OCI-M2 (cell line): ENCODE data around the gene SLC23A2.

Experiments
- DNase-seq: peaks from one replicate; lab custom pipeline; 2025; ENCODE audit not compliant: unreplicated experiment; lab: John Stamatoyannopoulos, UW

Gene SLC23A2

GRCh38 chr20:4966826-4967751 lies 34.2 kb downstream of the SLC23A2 start:
- no peak for DNase-seq

DNA sequence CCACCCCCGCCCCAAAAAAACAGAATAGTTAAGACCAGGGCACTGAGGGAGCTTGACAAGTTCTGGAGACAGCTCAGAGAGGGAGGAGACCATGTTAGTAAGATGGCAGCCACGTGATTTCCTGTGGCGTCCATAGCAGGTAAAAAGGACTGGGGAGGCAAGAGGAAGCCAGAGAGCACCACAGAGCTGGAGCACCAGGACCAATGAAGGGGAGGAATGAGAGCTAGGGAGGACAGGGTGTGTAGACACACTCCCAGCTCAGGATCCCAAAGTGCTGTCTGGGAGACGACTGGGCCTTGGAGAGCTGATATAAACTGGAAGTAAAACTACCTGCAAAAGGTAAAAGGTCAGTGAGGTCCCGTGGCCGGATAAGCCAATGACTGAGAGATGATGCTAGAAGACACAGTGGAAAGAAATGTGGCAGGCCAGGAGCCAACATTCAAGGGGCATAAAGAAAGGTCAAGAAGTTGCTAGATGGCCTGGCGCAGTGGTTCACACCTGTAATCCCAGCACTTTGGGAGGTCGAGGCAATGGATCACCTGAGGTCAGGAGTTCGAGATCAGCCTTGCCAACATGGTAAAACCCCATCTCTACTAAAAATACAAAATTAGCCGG lies 39.0 kb downstream of the SLC23A2 start:
- DNase-seq = no peak

- DNase-seq = no peak
Measured at GRCh38 chr20:4961746-4962145, 39.6 kb downstream of the SLC23A2 start.

- DNase-seq = no peak
Measured at GRCh38 chr20:4959592-4959991, 41.7 kb downstream of the SLC23A2 start.

DNA sequence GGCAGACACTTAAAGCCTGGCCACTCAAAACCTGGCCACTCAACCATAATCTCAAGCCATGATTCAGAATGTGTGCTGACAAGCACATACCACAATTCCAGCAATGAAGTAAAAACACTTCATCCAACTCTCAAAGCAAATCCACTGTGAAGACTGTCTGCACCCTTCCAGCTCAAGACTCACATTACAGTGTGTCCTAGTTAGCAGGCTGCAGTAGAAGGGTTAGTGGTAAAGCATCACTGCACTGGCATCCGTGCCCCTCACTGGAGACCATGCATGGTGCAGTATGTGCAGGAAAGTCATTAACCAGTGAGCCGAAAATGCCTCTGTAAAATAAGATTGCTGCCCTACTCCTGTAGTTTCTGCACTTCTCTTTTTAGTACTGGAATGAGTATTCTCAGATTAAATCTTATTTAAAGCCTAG lies 43.4 kb downstream of the SLC23A2 start:
- no peak for DNase-seq

GRCh38 chr20:4957187-4957586 lies 44.1 kb downstream of the SLC23A2 start:
- DNase-seq = no peak

DNA sequence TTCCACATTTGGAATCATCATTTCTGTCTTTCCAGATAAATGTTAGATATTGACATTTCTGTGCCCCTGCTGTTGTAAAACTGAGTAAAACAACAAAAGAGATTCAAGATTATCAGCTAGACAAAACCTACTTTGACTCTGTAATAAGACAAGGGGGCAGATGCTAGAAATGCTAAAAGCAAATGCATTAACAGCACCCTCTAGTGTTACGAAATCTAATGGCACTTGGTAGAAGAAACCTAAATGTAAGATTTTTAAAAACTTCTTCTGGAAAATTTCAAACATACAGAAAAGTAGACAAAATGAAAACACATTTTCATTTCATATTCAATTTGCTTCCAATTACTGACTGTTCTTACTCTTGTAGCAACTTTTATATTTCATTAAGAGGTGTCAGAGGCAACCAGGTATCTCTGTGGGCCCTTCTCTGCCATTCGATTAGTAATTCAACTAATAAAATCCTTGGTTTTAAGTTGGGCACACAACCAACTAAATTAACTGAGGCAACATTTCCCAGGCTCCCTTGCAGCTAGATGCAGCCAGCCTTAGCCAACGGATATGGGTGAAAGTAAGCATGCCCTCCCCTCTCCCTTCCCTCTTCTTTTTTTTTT lies 45.0 kb downstream of the SLC23A2 start:
- DNase-seq = peak; percentile 24

GRCh38 chr20:4953881-4954280 lies 47.4 kb downstream of the SLC23A2 start:
- DNase-seq = no peak

- DNase-seq = no peak
Measured at GRCh38 chr20:4952229-4952628, 49.1 kb downstream of the SLC23A2 start.

DNA sequence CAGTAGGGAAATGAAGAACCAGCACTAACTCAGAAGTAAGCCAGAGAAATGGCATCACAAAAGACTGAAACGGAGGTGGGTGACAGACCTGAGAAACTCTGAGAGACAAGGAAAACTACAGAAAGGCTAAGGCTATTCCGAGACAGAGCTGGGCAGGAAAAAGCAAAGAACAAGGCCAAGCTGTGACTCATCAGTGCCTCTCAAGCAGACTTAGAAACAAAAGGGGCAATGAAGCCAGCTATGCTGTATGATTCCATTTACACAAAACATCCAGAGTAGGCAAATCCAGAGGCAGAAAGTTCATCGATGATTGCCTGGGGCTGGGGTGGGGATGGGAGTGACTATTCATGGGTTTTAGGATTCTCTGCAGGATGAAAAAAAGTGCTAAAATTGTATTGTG lies 50.0 kb downstream of the SLC23A2 start:
- DNase-seq = no peak

- no peak for DNase-seq
Measured at GRCh38 chr20:4950841-4951240, 50.5 kb downstream of the SLC23A2 start.

- no peak for DNase-seq
Measured at GRCh38 chr20:4950437-4950836, 50.9 kb downstream of the SLC23A2 start.

GRCh38 chr20:4949833-4950178 lies 51.5 kb downstream of the SLC23A2 start:
- no peak for DNase-seq

DNA sequence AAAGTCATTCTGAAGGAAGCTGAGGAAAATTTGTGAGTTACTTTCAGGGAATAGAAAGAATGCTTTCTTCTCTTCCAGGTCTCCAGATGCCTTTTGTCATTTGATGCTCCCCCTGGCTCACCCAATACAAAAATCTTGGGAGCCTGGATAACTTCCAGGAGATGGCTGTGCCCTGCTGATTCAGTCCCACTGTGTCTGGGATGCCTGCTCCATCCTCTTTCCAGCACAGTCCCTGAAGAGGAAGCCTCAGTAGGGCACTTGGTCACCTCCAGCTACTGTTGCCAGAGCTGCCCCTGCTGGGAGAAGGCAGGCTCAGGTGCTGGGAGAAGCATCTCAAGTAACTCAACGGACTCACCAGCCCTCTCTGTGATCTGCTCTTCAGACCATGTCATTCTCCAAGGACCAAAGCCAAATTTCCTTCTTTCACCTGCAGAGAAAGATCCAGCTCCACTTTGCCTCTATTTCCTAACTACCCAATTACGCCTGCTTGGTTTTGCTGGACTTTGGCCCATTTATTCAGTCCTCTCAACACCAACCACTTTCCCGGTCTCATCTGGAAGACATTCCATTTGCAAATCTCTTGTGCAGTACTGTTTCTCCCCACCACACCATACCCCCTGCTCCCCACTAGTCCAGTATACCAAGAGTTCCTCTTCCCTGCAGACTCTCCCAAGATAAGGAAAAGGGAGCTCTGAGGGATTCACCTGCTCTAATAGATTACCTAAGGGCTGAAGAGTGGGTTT lies 53.3 kb downstream of the SLC23A2 start:
- no peak for DNase-seq

DNA sequence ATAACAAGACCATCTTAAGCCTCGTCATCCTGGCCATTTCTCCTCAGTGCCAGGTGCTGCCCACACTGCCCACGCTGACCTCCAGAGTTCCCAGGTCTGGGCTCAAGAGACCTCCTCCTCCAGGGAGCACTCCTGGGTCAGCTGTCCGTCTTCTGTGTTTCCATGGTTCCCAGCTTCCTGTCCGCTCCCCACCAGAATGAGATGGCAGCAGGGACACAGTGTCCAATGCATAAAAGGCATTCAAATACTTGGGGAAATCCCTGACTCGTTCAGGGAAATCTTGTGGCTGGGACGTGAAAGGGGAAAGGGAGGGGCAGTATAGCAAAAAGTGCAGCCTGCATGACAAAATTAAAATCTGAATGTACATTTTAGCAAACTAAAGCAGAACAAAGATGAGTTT lies 54.3 kb downstream of the SLC23A2 start:
- no peak for DNase-seq

DNA sequence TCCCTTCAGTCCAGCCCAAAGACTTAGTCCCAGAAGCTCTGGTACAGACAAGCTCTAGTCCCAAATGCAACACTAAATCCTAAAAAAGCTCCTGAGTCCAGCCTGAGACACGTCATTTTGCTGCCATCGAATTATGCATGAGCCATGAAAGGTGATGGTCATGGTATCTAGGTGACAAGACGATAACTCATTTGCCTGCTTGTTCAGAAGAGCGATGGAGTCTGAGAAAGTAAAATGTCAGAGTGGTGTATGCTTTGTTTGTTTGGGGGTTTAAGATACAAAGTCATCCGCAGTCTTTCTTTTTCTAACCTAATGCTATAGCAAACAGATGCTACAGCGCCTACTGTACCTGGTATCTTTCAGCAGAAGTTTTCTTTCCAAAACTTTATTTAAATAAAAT lies 54.7 kb downstream of the SLC23A2 start:
- no peak for DNase-seq

- DNase-seq = no peak
Measured at GRCh38 chr20:4944518-4945313, 56.6 kb downstream of the SLC23A2 start.

- DNase-seq = no peak
Measured at GRCh38 chr20:4942331-4942730, 59.0 kb downstream of the SLC23A2 start.

DNA sequence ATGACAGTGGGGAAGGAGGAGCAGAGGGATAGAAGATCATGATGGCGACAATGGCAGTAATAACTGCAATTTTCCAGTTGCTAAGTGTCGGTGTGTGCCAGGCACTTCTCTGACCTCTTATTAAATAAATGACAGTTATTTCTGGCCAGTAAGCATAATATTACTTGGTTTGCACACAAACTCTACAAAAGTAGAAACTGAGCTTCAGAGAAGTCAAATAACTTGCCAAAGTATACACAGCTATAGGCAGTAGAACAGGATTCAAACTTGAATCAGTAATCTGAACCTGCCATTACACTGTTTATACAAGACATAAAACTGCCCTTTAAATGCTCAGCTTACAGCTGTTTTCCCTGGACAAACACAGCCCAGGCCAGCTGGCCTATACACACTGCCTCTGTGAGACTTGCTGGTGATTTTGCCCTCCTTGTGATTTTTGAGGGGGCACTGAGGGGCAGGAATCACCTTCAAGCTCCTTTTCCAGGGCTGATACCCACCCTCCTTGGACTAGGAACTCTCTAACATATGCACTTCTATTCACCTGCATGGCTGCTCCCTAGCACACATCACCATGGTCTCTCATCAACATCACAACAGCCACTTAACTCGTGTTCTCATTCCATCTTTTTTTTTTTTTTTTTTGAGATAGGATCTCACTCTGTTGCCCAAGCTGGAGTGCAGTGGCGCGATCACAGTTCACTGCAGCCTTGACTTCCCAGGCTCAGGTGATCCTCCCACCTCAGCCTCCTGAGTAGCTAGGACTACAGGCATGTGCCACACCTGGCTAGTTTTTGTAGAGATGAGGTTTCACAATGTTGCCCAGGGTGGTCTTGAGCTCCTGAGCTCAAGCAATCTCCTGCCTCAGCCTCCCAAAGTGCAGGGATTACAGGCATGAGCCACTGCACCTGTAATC lies 63.6 kb downstream of the SLC23A2 start:
- no peak for DNase-seq
